Endometrial microvascular endothelial cells (primary cell): ENCODE data around the gene CLASRP. TPM values are rescaled to one million over a fixed set of nuclear protein-coding genes. Genes with fewer than 3 reads are reported as not detected.

Experiments
- in situ Hi-C: cut with HindIII; loops from 2 replicates; pipeline ENCODE4 v1.10.0; 2017; ENCODE audit warnings: low sequenced_read_pairs, low pct_unique_long_range_greater_than_20kb; ENCODE audit errors: inconsistent ontology term
- total RNA-seq: library from RNA; depleted of rRNA; stranded (reverse); fragments of >200 nt; gene quantifications from one replicate; pipeline ENCODE4 v1.2.3, GENCODE V29; 2015; ENCODE audit errors: inconsistent ontology term

CLASRP gene
- total RNA-seq, 1 donor from 2014 or later = 28.2 TPM

GRCh38 chr19:45051929-45052579, 13.2 kb downstream of the CLASRP start:
- in situ Hi-C loops = no loop called here

- in situ Hi-C loops = no loop called here
Measured at GRCh38 chr19:45056831-45057230, 18.0 kb downstream of the CLASRP start.

GRCh38 chr19:45057444-45057843, 18.6 kb downstream of the CLASRP start:
- in situ Hi-C loops = no loop called here

GRCh38 chr19:45058622-45059159, 19.8 kb downstream of the CLASRP start:
- in situ Hi-C loops = no loop called here

- in situ Hi-C loops = no loop called here
Measured at GRCh38 chr19:45059258-45059965, 20.6 kb downstream of the CLASRP start.

GRCh38 chr19:45061965-45062364, 23.1 kb downstream of the CLASRP start:
- in situ Hi-C loops = no loop called here

GRCh38 chr19:45063851-45064801, 25.3 kb downstream of the CLASRP start:
- in situ Hi-C loops = no loop called here

GRCh38 chr19:45066921-45067661, 28.2 kb downstream of the CLASRP start:
- in situ Hi-C loops = no loop called here

- in situ Hi-C loops = no loop called here
Measured at GRCh38 chr19:45068041-45068440, 29.2 kb downstream of the CLASRP start.

GRCh38 chr19:45069056-45069455, 30.2 kb downstream of the CLASRP start:
- in situ Hi-C loops = no loop called here

- in situ Hi-C loops = no loop called here
Measured at GRCh38 chr19:45070214-45070613, 31.4 kb downstream of the CLASRP start.

- in situ Hi-C loops = no loop called here
Measured at GRCh38 chr19:45070861-45071544, 32.2 kb downstream of the CLASRP start.

GRCh38 chr19:45071545-45071938, 32.7 kb downstream of the CLASRP start:
- in situ Hi-C loops = no loop called here

- in situ Hi-C loops = no loop called here
Measured at GRCh38 chr19:45071969-45072790, 33.3 kb downstream of the CLASRP start.

GRCh38 chr19:45074744-45075300, 36.0 kb downstream of the CLASRP start:
- in situ Hi-C loops = no loop called here

GRCh38 chr19:45075301-45076028, 36.6 kb downstream of the CLASRP start:
- in situ Hi-C loops = no loop called here
